ENCODE results near the gene CHD1. TPM values are rescaled to one million over a fixed set of nuclear protein-coding genes. Genes with fewer than 3 reads are reported as not detected.

The CHD1 gene
- total and polyA plus RNA-seq, 9 of the 15 experiments (the other 6 are each of a cell fraction or from before 2014, with no cell fraction given) = 27.3 to 133 (median 58.7) TPM

DNA sequence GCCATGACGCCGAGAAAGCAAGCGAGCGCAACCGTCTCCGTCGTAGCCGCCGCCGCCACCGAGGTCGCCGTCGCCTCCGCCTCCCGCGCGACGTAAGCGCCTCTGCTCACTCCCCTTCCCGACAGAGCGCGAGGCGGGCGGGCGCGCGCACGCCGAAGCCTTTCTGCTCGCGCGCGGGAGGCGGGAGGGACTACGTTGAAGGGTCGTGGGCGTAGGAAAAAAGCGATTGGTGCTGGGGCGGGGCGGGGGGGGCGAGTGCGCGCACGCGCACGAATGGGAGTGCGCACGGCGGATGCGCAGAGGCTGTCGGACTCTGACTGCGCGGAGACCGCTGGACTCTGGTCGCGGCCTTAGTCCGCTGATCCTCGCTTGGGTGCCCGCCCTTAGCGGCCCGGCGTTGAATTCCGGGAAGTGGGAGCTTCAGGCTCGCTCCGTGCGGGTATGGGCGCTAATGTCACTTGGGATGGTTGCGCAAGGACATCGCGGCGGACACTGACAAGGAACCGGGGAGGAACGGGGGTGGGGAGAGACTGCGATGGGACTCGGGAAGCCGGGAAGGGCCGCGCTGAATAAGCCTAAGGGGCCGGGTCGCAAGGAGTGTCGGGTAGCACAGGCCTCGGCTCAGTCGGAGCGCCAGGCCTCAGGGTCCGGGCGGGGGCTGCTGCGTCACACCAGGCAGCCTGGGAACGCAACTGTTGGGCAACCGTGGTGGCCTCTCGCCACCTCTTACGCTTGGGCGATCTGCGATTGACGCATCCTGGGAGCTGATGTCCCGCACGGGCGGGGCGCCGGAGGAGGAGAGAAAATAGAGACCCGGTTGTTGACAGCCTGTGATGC lies at the start of gene CHD1 (continued):
- TF ChIP-seq MTA3 (IDR thresholded peaks at IDR 0.05; ENCODE audit: borderline replicate concordance) = 0 out of 2 replicates have a peak, but pooled peaks have one; percentile 77
- TF ChIP-seq CBX1 (IDR thresholded peaks at IDR 0.05; ENCODE audit: low read depth) = 0 out of 2 replicates have a peak, but pooled peaks have one; percentile 18
- TF ChIP-seq IRF2 (CRISPR knock-in tag; IDR thresholded peaks at IDR 0.05) = no peak
- TF ChIP-seq NFIC (IDR thresholded peaks at IDR 0.05) = peak; percentile 43; the same call in 1 of the 2 replicates
- no peak for TF ChIP-seq ZNF232 (CRISPR knock-in tag; IDR thresholded peaks at IDR 0.05)
- TF ChIP-seq, protein P1, sequence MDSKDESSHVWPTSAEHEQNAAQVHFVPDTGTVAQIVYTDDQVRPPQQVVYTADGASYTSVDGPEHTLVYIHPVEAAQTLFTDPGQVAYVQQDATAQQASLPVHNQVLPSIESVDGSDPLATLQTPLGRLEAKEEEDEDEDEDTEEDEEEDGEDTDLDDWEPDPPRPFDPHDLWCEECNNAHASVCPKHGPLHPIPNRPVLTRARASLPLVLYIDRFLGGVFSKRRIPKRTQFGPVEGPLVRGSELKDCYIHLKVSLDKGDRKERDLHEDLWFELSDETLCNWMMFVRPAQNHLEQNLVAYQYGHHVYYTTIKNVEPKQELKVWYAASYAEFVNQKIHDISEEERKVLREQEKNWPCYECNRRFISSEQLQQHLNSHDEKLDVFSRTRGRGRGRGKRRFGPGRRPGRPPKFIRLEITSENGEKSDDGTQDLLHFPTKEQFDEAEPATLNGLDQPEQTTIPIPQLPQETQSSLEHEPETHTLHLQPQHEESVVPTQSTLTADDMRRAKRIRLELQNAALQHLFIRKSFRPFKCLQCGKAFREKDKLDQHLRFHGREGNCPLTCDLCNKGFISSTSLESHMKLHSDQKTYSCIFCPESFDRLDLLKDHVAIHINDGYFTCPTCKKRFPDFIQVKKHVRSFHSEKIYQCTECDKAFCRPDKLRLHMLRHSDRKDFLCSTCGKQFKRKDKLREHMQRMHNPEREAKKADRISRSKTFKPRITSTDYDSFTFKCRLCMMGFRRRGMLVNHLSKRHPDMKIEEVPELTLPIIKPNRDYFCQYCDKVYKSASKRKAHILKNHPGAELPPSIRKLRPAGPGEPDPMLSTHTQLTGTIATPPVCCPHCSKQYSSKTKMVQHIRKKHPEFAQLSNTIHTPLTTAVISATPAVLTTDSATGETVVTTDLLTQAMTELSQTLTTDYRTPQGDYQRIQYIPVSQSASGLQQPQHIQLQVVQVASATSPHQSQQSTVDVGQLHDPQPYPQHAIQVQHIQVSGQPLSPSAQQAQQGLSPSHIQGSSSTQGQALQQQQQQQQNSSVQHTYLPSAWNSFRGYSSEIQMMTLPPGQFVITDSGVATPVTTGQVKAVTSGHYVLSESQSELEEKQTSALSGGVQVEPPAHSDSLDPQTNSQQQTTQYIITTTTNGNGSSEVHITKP (IDR thresholded peaks at IDR 0.05; ENCODE audit: partially characterized antibody) = peak; percentile 15
- no peak; the same call in 1 of the 2 replicates for TF ChIP-seq ZSCAN32 (CRISPR knock-in tag; IDR thresholded peaks at IDR 0.05)
- TF ChIP-seq FUS (optimal IDR thresholded peaks at IDR 0.05; ENCODE audit: low read depth, low read length) = no peak
- no peak for TF ChIP-seq NR1H2 (CRISPR knock-in tag; IDR thresholded peaks at IDR 0.05)
- TF ChIP-seq ZNF140 (CRISPR knock-in tag; IDR thresholded peaks at IDR 0.05) = no peak
- TF ChIP-seq, protein P2, sequence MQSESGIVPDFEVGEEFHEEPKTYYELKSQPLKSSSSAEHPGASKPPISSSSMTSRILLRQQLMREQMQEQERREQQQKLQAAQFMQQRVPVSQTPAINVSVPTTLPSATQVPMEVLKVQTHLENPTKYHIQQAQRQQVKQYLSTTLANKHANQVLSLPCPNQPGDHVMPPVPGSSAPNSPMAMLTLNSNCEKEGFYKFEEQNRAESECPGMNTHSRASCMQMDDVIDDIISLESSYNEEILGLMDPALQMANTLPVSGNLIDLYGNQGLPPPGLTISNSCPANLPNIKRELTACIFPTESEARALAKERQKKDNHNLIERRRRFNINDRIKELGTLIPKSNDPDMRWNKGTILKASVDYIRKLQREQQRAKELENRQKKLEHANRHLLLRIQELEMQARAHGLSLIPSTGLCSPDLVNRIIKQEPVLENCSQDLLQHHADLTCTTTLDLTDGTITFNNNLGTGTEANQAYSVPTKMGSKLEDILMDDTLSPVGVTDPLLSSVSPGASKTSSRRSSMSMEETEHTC (IDR thresholded peaks at IDR 0.05) = 0 out of 2 replicates have a peak, but pooled peaks have one; percentile 18
- TF ChIP-seq BRF1 (IDR thresholded peaks at IDR 0.05; ENCODE audit: borderline replicate concordance, extremely low read depth, insufficient read length) = no peak
- peak; percentile 99 for TF ChIP-seq MEIS2 (IDR thresholded peaks at IDR 0.05; ENCODE audit: partially characterized antibody)
- peak; percentile 50 for TF ChIP-seq ELF2 (CRISPR knock-in tag; IDR thresholded peaks at IDR 0.05)
- peak; percentile 86 for TF ChIP-seq HMGN3 (IDR thresholded peaks at IDR 0.05; ENCODE audit: borderline replicate concordance, extremely low read depth, insufficient read length, low read depth, low read length)
- no peak for TF ChIP-seq ZNF134 (CRISPR knock-in tag; conservative IDR thresholded peaks at IDR 0.05)
- peak; percentile 95 for TF ChIP-seq ERF (CRISPR knock-in tag; IDR thresholded peaks at IDR 0.05)
- TF ChIP-seq CHD1 (IDR thresholded peaks at IDR 0.05; ENCODE audit: low read length) = peak; percentile 84
- TF ChIP-seq NRF1 (conservative IDR thresholded peaks at IDR 0.05 in 1 of 2, IDR thresholded peaks at IDR 0.05 in 1 of 2) = peak; percentile 98
- no peak for TF ChIP-seq DACH1 (IDR thresholded peaks at IDR 0.05; ENCODE audit: partially characterized antibody)
- TF ChIP-seq, protein P3, sequence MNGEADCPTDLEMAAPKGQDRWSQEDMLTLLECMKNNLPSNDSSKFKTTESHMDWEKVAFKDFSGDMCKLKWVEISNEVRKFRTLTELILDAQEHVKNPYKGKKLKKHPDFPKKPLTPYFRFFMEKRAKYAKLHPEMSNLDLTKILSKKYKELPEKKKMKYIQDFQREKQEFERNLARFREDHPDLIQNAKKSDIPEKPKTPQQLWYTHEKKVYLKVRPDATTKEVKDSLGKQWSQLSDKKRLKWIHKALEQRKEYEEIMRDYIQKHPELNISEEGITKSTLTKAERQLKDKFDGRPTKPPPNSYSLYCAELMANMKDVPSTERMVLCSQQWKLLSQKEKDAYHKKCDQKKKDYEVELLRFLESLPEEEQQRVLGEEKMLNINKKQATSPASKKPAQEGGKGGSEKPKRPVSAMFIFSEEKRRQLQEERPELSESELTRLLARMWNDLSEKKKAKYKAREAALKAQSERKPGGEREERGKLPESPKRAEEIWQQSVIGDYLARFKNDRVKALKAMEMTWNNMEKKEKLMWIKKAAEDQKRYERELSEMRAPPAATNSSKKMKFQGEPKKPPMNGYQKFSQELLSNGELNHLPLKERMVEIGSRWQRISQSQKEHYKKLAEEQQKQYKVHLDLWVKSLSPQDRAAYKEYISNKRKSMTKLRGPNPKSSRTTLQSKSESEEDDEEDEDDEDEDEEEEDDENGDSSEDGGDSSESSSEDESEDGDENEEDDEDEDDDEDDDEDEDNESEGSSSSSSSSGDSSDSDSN (IDR thresholded peaks at IDR 0.05; ENCODE audit: borderline replicate concordance in 1 of 2, low read depth in 2 of 2, low read length in 2 of 2) = peak; percentile 69 to 79; a peak in 3 of 4 replicates
